ENCODE results near the gene SECISBP2. TPM values are rescaled to one million over a fixed set of nuclear protein-coding genes. Genes with fewer than 3 reads are reported as not detected.

The SECISBP2 gene
- total and polyA plus RNA-seq, 11 donors: 13.0 to 27.5 (median 15.5) TPM

DNA sequence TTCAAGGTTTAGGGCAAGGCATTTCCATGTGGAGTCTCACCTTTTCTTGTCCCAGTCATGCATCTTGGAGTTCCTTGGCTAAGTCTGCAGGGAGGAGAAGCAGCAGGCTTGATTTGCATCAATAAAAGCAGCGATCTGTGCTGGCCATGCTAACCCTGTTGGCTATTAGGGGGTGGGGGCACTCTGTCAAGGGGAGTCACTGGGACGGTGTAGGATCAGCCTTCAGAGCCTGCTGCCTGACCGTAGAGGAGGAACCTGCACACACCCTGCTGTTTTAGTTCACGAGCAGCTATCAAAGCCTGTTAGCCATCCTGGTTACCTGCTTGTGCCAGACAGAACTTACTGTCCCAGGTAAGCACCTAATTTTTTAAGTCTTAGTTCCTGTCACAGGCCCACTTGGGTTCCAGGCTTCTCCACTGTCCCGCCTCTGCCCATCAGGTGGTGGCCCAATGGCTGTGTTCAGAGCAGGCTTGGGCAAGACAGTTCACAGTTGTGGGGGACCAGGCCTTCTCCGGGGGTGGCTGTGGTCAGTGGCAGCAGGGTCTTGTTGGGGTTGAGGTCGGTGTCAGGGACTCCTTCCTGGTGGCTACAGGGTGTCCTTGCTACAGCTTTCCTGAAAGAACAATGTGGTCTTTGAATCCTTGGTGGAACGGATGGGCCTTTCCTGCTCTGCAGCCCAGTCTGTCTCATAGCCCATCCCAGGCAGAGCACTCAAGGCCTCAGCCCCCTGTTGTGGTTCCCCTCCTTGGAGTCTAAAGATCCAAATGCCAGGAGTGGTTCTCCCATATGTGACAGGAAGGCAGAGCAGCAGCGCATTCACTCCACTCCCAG, 43.7 kb downstream of the SECISBP2 start:
- Histone ChIP-seq H3K27ac (no peak overlapping the region), H3K27me3 (no peaks in the 10 kb centered on the region), H3K36me3 (peaks cover 0 to 68% (median 56%) of the 10 kb centered on the region in 9 donors), H3K4me1 (peaks cover 0 to 29% (median 19%) of the 10 kb centered on the region in 12 donors), H3K9me3 (no peaks in the 10 kb centered on the region), H3K4me3 (no peak overlapping the region)
- ATAC-seq (no peak), DNase-seq (no peak)
- 84 to 91% (median 89%) methylated on average over 8 to 9 of the region's 9 CpGs for WGBS, 4 donors
- intact Hi-C loops (cut with DNase I): loop anchor here in 1 of 10 donors (10.0 kb wide), 1 partner anchor 183 kb away; no protein-coding TSS in a partner anchor
- TF ChIP-seq, protein P1, sequence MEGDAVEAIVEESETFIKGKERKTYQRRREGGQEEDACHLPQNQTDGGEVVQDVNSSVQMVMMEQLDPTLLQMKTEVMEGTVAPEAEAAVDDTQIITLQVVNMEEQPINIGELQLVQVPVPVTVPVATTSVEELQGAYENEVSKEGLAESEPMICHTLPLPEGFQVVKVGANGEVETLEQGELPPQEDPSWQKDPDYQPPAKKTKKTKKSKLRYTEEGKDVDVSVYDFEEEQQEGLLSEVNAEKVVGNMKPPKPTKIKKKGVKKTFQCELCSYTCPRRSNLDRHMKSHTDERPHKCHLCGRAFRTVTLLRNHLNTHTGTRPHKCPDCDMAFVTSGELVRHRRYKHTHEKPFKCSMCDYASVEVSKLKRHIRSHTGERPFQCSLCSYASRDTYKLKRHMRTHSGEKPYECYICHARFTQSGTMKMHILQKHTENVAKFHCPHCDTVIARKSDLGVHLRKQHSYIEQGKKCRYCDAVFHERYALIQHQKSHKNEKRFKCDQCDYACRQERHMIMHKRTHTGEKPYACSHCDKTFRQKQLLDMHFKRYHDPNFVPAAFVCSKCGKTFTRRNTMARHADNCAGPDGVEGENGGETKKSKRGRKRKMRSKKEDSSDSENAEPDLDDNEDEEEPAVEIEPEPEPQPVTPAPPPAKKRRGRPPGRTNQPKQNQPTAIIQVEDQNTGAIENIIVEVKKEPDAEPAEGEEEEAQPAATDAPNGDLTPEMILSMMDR (IDR thresholded peaks at IDR 0.05): no peak
- TF ChIP-seq POLR2A (IDR thresholded peaks at IDR 0.05): no peak

DNA sequence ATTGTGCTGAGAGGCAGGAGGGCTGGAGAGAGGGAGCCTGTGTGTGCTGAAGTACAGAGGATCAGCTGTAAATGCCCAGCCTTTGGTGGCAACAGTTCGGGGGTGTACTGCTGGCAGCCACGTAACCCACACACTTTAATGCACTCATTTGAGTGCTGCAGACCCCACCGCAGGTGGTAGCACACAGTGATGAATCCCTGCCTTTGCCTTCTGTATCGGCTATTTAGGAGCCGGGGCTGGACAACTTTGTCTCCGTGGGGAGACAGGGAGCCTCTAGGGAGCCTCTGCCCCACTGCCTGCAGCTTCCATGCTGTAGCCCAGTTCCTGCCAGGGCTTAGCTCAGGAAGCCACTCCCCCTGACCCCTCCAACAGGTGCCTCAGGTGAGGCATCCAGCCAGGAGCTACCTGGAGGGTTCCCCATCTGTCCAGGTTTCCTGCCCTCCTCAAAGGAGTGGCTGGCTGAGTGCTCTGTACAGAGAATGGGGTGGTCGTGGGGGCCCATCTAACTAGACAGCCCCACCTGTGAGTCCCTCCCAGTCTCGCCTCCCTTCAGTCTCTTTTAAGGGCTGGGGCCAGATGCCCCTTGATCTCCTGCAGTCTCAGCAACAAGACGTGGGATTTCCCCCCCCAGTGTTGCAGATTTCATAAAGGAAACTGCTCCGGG, 44.5 kb downstream of the SECISBP2 start:
- no peaks in the 10 kb centered on the region for H3K9me3 ChIP-seq
- DNase-seq: peak in 1 of 5 donors; percentile 13
- H3K27me3 ChIP-seq: no peaks in the 10 kb centered on the region
- intact Hi-C loops (cut with DNase I): loop anchor here in 1 of 10 donors (10.0 kb wide), 1 partner anchor 182 kb away; no protein-coding TSS in a partner anchor
- H3K27ac ChIP-seq: no peak overlapping the region
- WGBS, 4 donors: 88 to 96% (median 90%) methylated on average over 7 to 10 of the region's 10 CpGs
- H3K4me3 ChIP-seq: no peak overlapping the region
- peaks cover 0 to 29% (median 19%) of the 10 kb centered on the region in 12 donors for H3K4me1 ChIP-seq
- H3K36me3 ChIP-seq: peaks cover 0 to 60% (median 49%) of the 10 kb centered on the region in 9 donors
- no peak for ATAC-seq
- no peak for TF ChIP-seq POLR2A (IDR thresholded peaks at IDR 0.05)
- TF ChIP-seq, protein P1 (IDR thresholded peaks at IDR 0.05): no peak

DNA sequence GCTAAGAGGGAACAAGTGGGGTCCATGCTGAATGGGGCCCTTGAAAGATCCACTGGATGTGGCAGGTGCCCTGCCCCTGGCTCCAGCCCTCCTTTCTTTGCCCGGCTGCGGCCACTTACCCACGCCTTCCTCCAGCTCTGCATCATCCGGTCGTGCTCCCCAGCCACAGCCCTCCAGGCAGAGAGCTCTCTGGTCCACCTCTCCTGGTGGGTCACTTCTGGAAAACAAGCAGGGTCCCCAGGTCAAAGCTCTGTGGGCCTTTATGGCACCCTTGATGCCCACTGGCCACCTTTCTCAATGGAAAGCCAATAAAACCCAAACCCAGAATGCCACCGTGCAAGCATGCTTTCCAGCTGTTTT, 45.0 kb downstream of the SECISBP2 start:
- intact Hi-C loops (cut with DNase I): loop anchor here in 1 of 10 donors (10.0 kb wide), 1 partner anchor 182 kb away; no protein-coding TSS in a partner anchor
- Histone ChIP-seq H3K9me3 (no peaks in the 10 kb centered on the region), H3K27me3 (no peaks in the 10 kb centered on the region), H3K4me1 (peaks cover 0 to 27% (median 19%) of the 10 kb centered on the region in 12 donors), H3K36me3 (peaks cover 0 to 55% (median 44%) of the 10 kb centered on the region in 9 donors), H3K4me3 (no peak overlapping the region), H3K27ac (no peak overlapping the region)
- WGBS, 4 donors: 93 to 95% (median 94%) methylated on average over 6 of the region's 6 CpGs
- ATAC-seq (no peak), DNase-seq (peak in 1 of 5 donors; percentile 11)
- no peak for TF ChIP-seq POLR2A (IDR thresholded peaks at IDR 0.05)
- TF ChIP-seq, protein P1 (IDR thresholded peaks at IDR 0.05): no peak

All from heart left ventricle (tissue), 16 donors.